Stimulated activated CD8-positive, alpha-beta memory T cell treated with anti-CD3 and anti-CD28 coated beads, Interleukin-2, amount 100 ng/mL, for 48 hours (primary cell): Measurements from ENCODE around the gene KXD1.

Source experiments
- DNase-seq, 2 donors: peaks; one replicate each; pipeline ENCODE4 v3.0.0-alpha.2; 2020; ENCODE audit warnings: low read depth in 2 of 2

KXD1 gene

GRCh38 chr19:18613589-18614234, 56.0 kb downstream of the KXD1 start:
- no peak for DNase-seq

GRCh38 chr19:18616023-18616422, 58.4 kb downstream of the KXD1 start:
- no peak for DNase-seq

GRCh38 chr19:18617562-18617961, 59.9 kb downstream of the KXD1 start:
- DNase-seq = no peak

GRCh38 chr19:18618236-18618635, 60.6 kb downstream of the KXD1 start:
- DNase-seq = no peak
